Upper lobe of left lung (tissue), 6 donors: ENCODE results near the gene SLCO6A1. TPM values are rescaled to one million over a fixed set of nuclear protein-coding genes. Genes with fewer than 3 reads are reported as not detected.

Experiments
- ATAC-seq, 2 donors: fragments of 200-7000 bp; cut with Tn5 transposase; one replicate each; pipeline ENCODE4 v1.9.1; 2022; ENCODE audit warnings: mild to moderate bottlenecking in 2 of 2, moderate library complexity in 2 of 2; ENCODE audit not compliant: low FRiP score in 2 of 2
- DNase-seq, 2 donors: peaks; one replicate each; pipeline ENCODE4 v3.0.0-alpha.2; 2019 to 2020
- H3K27ac ChIP-seq, 4 donors: fragments of 200-600 bp; sonication (generic); one replicate each; pipeline ENCODE4 v1.5.1; 2016 to 2019
- H3K27me3 ChIP-seq, 4 donors: fragments of 200-600 bp; sonication (generic); one replicate each; pipeline ENCODE4 v1.5.1; 2017 to 2019
- H3K36me3 ChIP-seq, 4 donors: fragments of 200-600 bp; sonication (generic); one replicate each; pipeline ENCODE4 v1.5.1; 2016 to 2019
- H3K4me1 ChIP-seq, 4 donors: fragments of 200-600 bp; sonication (generic); one replicate each; pipeline ENCODE4 v1.5.1; 2018 to 2019
- H3K4me3 ChIP-seq, 4 donors: fragments of 200-600 bp; sonication (generic); one replicate each; pipeline ENCODE4 v1.5.1; 2017 to 2019; ENCODE audit warnings: mild to moderate bottlenecking in 2 of 4, moderate library complexity in 1 of 4
- H3K9me3 ChIP-seq, 4 donors: fragments of 200-600 bp; sonication (generic); one replicate each; pipeline ENCODE4 v1.5.1; 2018 to 2019
- EP300 ChIP-seq, 4 donors: sonication (generic); formaldehyde crosslinking; IDR thresholded peaks; one replicate each; pipeline ENCODE4 v1.5.1; 2017; ENCODE audit warnings: antibody characterized with exemption in 4 of 4, control low read depth in 2 of 4
- POLR2A ChIP-seq, 4 donors: fragments of 450-650 bp; IDR thresholded peaks; one replicate each; pipeline ENCODE4 v1.5.1; 2016 to 2017; ENCODE audit warnings: antibody characterized with exemption in 4 of 4, mild to moderate bottlenecking in 2 of 4
- POLR2AphosphoS5 ChIP-seq, 2 donors: sonication (generic); formaldehyde crosslinking; IDR thresholded peaks; one replicate each; pipeline ENCODE4 v1.5.1; 2017; ENCODE audit warnings: antibody characterized with exemption in 2 of 2
- WGBS, 2 donors: methylation state at CpG; one replicate each; pipeline ENCODE4 v1.1.5; 2017 to 2018; 5-methylcytosine and 5-hydroxymethylcytosine counted together
- total RNA-seq, 6 donors: library from RNA; depleted of rRNA in 4 of 6; stranded (reverse); fragments of >200 nt in 4 of 6; gene quantifications; one replicate each; pipeline versions ENCODE4 v1.1.0 to v1.2.1, GENCODE V29; 2016 to 2021
- TF ChIP-seq, protein P1 (sequence below), 6 experiments: fragments of 450-650 bp in 4 of 6; fragments of 200-600 bp in 2 of 6; sonication (generic) in 2 of 6; IDR thresholded peaks; one replicate each; pipeline ENCODE4 v1.5.1; 2016 to 2019; ENCODE audit warnings: antibody characterized with exemption in 6 of 6
- donor health status: DM: no; HTN: no; CAD: no; lungs with moderate emphysema.
- donor health status: DM: no; HTN: yes; CAD: no; lungs with severe emphysema.

Gene SLCO6A1
- total RNA-seq, 6 donors from 2014 or later: not detected

DNA sequence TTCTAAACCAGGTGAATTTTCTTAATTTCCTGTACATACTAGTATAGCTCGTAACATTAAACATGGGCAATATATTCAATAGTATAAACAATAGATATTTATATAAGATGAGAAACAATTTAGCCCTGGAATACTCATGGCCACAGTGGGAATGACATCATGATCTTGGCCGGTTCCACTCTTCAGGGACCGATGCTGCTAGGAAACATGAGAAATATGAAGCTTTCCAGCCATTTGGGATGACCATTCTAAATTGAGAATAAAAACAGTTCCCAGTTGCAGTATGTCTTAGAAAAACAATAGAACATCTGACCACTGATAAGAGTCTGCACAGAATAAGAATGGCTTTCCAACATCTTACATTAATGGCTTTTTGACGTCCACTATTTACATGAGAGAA is 33.3 kb upstream of the SLCO6A1 start:
- Histone ChIP-seq H3K27ac (no peak overlapping the region), H3K27me3 (no peaks in the 10 kb centered on the region), H3K9me3 (no peaks in the 10 kb centered on the region), H3K4me3 (no peak overlapping the region), H3K36me3 (no peaks in the 10 kb centered on the region), H3K4me1 (no peaks in the 10 kb centered on the region)
- DNase-seq: no peak
- ATAC-seq: peak in 1 of 2 donors; percentile 83
- TF ChIP-seq, protein P1, sequence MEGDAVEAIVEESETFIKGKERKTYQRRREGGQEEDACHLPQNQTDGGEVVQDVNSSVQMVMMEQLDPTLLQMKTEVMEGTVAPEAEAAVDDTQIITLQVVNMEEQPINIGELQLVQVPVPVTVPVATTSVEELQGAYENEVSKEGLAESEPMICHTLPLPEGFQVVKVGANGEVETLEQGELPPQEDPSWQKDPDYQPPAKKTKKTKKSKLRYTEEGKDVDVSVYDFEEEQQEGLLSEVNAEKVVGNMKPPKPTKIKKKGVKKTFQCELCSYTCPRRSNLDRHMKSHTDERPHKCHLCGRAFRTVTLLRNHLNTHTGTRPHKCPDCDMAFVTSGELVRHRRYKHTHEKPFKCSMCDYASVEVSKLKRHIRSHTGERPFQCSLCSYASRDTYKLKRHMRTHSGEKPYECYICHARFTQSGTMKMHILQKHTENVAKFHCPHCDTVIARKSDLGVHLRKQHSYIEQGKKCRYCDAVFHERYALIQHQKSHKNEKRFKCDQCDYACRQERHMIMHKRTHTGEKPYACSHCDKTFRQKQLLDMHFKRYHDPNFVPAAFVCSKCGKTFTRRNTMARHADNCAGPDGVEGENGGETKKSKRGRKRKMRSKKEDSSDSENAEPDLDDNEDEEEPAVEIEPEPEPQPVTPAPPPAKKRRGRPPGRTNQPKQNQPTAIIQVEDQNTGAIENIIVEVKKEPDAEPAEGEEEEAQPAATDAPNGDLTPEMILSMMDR (IDR thresholded peaks at IDR 0.05): no peak
- TF ChIP-seq EP300 (IDR thresholded peaks at IDR 0.05): no peak
- no peak for TF ChIP-seq POLR2A (IDR thresholded peaks at IDR 0.05)
- no peak for TF ChIP-seq POLR2AphosphoS5 (IDR thresholded peaks at IDR 0.05)
- WGBS, 2 donors: 68 to 78% methylated on average over 4 of the region's 4 CpGs

DNA sequence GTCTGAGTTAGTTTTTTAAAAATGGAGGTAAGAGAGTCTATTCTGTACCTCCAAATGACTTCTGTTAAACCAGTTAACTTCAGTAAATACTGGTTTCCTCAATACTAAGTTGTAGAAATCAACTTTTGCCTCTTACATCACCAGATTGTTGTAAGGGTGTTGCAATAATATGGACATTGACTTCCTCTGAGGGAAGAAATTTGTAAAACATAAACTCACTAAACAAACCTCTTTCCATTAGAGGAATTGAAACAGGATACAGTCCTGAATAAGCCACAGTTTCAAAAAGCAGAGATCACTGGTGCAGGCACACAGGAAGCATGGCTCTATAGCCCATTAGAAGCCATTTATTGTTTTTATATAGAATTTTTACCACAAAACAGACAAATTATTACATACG is 32.7 kb upstream of the SLCO6A1 start:
- peak; percentile 46 to 81 for ATAC-seq

DNA sequence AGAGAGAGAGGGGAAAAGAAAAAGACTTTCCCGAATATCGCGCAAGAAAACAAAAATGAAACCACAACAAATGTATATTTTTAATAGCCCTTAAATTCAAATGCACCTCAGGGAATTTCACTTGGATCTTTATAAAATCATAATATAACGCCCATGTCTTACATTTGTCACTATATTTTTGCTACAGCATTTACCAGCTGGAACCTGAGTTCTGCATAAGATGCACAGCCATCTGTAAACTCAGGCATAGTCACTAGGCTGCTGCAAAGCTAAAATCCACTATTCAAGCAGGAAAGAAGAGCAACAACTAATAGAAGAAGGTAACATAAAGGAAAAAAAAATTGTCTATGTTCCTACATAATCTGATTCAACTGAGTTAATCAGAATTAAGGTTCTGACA is 30.6 kb upstream of the SLCO6A1 start:
- no peak for ATAC-seq

More for the DNA sequence above, 32.7 kb upstream of the SLCO6A1 start:
- Histone ChIP-seq H3K4me1 (no peaks in the 10 kb centered on the region), H3K36me3 (no peaks in the 10 kb centered on the region), H3K27me3 (no peaks in the 10 kb centered on the region), H3K27ac (no peak overlapping the region), H3K4me3 (no peak overlapping the region), H3K9me3 (no peaks in the 10 kb centered on the region)
- no peak for DNase-seq
- TF ChIP-seq POLR2AphosphoS5 (IDR thresholded peaks at IDR 0.05) (no peak), POLR2A (IDR thresholded peaks at IDR 0.05) (no peak), EP300 (IDR thresholded peaks at IDR 0.05) (no peak)
- TF ChIP-seq, protein P1 (IDR thresholded peaks at IDR 0.05): no peak
- 70 to 84% methylated on average over 1 of the region's 1 CpG for WGBS, 2 donors

DNA sequence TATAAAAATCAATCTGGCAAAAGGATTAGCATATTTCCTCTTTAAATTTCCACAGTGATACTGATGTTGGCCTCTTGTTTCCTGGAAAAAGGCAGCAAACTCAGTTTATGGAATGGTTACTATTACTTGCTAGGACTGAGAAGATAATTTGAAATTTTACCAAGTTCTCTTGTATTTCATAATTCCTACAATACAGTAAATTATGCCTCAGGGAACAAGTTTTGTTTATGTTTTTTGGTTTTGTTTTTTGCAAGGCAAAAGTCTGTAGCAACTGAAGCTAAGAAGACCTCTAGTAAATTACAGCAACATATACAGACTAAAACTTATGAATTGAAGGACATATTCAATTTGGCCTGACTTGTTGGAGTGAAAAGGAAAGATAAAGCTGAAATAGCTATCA is 30.2 kb upstream of the SLCO6A1 start:
- H3K4me3 ChIP-seq: no peak overlapping the region
- no peaks in the 10 kb centered on the region for H3K36me3 ChIP-seq
- H3K27ac ChIP-seq: no peak overlapping the region
- ATAC-seq (no peak), DNase-seq (no peak)
- TF ChIP-seq POLR2A (IDR thresholded peaks at IDR 0.05): no peak
- TF ChIP-seq, protein P1 (IDR thresholded peaks at IDR 0.05): no peak
- TF ChIP-seq POLR2AphosphoS5 (IDR thresholded peaks at IDR 0.05): no peak
- no peak for TF ChIP-seq EP300 (IDR thresholded peaks at IDR 0.05)
- H3K4me1 ChIP-seq: no peaks in the 10 kb centered on the region
- H3K9me3 ChIP-seq: no peaks in the 10 kb centered on the region
- no peaks in the 10 kb centered on the region for H3K27me3 ChIP-seq

More for the DNA sequence above, 30.6 kb upstream of the SLCO6A1 start:
- DNase-seq: no peak
- no peaks in the 10 kb centered on the region for H3K4me1 ChIP-seq
- no peak overlapping the region for H3K4me3 ChIP-seq
- WGBS, 2 donors: 88 to 93% methylated on average over 4 of the region's 4 CpGs
- H3K27me3 ChIP-seq: no peaks in the 10 kb centered on the region
- no peaks in the 10 kb centered on the region for H3K9me3 ChIP-seq
- H3K27ac ChIP-seq: no peak overlapping the region
- TF ChIP-seq, protein P1 (IDR thresholded peaks at IDR 0.05): no peak
- TF ChIP-seq EP300 (IDR thresholded peaks at IDR 0.05): no peak
- no peak for TF ChIP-seq POLR2A (IDR thresholded peaks at IDR 0.05)
- no peak for TF ChIP-seq POLR2AphosphoS5 (IDR thresholded peaks at IDR 0.05)
- no peaks in the 10 kb centered on the region for H3K36me3 ChIP-seq

DNA sequence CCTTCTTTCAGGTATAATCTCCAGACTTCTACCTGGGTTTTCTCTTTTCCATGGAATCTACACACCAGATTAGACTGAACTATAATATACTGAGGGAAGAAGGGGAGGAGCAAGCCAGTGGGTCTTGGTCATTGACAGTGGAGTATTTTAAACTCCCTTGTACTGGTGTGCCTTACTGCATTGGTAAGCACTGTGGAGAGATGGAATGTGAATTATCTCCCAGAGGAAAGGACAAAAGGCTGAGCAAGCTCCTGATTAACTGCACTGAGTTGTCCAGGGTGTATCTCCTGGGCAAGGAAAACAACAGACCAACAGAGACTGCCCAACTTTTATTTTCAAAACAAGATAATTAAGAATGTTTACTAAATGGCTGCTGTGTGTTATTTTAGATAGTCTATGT is 29.8 kb upstream of the SLCO6A1 start:
- TF ChIP-seq POLR2A (IDR thresholded peaks at IDR 0.05): no peak
- no peak for TF ChIP-seq EP300 (IDR thresholded peaks at IDR 0.05)
- TF ChIP-seq, protein P1 (IDR thresholded peaks at IDR 0.05): no peak
- TF ChIP-seq POLR2AphosphoS5 (IDR thresholded peaks at IDR 0.05): no peak
- Histone ChIP-seq H3K36me3 (no peaks in the 10 kb centered on the region), H3K27me3 (no peaks in the 10 kb centered on the region), H3K4me3 (no peak overlapping the region), H3K27ac (no peak overlapping the region), H3K9me3 (no peaks in the 10 kb centered on the region), H3K4me1 (no peaks in the 10 kb centered on the region)
- DNase-seq (no peak), ATAC-seq (no peak)
